PFSK-1 (cell line): Measurements from ENCODE around the gene CARD9.

Experiments used
- FOXP2 ChIP-seq: optimal IDR thresholded peaks from 2 replicates; pipeline ENCODE3; 2011; ENCODE audit warnings: borderline replicate concordance, control low read depth, inconsistent platforms; ENCODE audit not compliant: insufficient read depth; ENCODE audit errors: extremely low read length, extremely low read depth
- POLR2AphosphoS5 ChIP-seq: IDR thresholded peaks from 2 replicates; pipeline ENCODE4 v1.6.1; 2012; ENCODE audit warnings: low read depth, mild to moderate bottlenecking, control low read depth, low read length, moderate library complexity
- SIN3A ChIP-seq: IDR thresholded peaks from 2 replicates; pipeline ENCODE4 v1.6.1; 2012; ENCODE audit warnings: mild to moderate bottlenecking, low read length, moderate library complexity, borderline replicate concordance; ENCODE audit not compliant: insufficient read depth
- TAF1 ChIP-seq: IDR thresholded peaks from 2 replicates; pipeline ENCODE4 v1.6.1; 2012; ENCODE audit warnings: low read length, control low read depth, borderline replicate concordance; ENCODE audit not compliant: insufficient read depth
- TF ChIP-seq, protein P1 (sequence below), 2 experiments: IDR thresholded peaks; 2 replicates each; pipeline versions ENCODE4 v1.6.1 to v1.8.0; 2011 to 2012; ENCODE audit warnings: low read depth in 2 of 2, low read length in 2 of 2, control low read depth in 1 of 2, inconsistent platforms in 1 of 2, mild to moderate bottlenecking in 1 of 2, moderate library complexity in 1 of 2; ENCODE audit not compliant: insufficient read depth in 1 of 2

Gene CARD9

DNA sequence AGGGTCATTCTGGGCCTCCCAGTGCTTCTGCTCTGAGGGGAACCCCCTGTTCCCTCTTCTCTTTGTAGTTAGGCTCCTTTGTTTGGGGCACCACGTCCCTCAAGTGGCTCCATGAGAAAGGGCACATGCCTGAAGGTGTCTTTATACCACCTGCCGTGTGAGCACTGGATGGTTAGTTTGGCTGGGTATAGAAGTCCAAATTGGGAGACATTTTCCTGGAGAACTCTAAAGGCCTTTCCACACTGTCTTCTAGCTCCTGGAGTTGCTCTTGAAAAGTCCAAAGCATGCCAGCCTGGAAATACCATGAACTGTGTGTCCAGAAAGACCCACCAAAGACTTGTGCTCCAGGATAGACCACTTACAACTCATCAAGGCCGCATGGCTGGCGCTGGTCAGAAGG lies 58.5 kb downstream of the CARD9 start:
- TF ChIP-seq POLR2AphosphoS5: no peak
- TF ChIP-seq FOXP2: no peak
- no peak for TF ChIP-seq SIN3A
- no peak for TF ChIP-seq TAF1
- TF ChIP-seq, protein P1, sequence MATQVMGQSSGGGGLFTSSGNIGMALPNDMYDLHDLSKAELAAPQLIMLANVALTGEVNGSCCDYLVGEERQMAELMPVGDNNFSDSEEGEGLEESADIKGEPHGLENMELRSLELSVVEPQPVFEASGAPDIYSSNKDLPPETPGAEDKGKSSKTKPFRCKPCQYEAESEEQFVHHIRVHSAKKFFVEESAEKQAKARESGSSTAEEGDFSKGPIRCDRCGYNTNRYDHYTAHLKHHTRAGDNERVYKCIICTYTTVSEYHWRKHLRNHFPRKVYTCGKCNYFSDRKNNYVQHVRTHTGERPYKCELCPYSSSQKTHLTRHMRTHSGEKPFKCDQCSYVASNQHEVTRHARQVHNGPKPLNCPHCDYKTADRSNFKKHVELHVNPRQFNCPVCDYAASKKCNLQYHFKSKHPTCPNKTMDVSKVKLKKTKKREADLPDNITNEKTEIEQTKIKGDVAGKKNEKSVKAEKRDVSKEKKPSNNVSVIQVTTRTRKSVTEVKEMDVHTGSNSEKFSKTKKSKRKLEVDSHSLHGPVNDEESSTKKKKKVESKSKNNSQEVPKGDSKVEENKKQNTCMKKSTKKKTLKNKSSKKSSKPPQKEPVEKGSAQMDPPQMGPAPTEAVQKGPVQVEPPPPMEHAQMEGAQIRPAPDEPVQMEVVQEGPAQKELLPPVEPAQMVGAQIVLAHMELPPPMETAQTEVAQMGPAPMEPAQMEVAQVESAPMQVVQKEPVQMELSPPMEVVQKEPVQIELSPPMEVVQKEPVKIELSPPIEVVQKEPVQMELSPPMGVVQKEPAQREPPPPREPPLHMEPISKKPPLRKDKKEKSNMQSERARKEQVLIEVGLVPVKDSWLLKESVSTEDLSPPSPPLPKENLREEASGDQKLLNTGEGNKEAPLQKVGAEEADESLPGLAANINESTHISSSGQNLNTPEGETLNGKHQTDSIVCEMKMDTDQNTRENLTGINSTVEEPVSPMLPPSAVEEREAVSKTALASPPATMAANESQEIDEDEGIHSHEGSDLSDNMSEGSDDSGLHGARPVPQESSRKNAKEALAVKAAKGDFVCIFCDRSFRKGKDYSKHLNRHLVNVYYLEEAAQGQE (IDR thresholded peaks at IDR 0.05; ENCODE audit: insufficient read depth in 1 of 2, low read depth in 2 of 2, low read length in 2 of 2): no peak

DNA sequence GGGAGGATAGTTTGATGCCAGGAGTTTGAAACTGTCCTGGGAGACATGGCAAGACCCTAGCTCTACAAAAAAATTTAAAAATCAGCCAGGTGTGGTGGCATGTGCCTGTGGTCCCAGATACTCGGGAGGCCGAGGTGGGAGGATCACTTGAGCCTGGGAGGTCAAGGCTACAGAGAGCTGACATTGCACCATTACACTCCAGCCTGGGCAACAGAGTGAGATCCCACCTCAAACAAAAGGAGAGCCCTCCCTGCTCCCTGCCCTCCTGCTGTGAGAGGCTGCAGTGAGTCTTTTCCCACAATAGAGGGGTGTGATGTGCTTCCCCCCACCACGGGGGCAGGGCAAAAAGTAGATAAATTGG lies 59.4 kb downstream of the CARD9 start:
- TF ChIP-seq POLR2AphosphoS5: no peak
- TF ChIP-seq, protein P1 (IDR thresholded peaks at IDR 0.05; ENCODE audit: insufficient read depth in 1 of 2, low read depth in 2 of 2, low read length in 2 of 2): no peak
